HG03432 (cell line): ENCODE results near the gene ZNF484.
A peak's percentile ranks its signal among the peaks of the same experiment; 100 is the strongest.
"Not testable (repeated sequence)": the region's sequence is repeated elsewhere in the genome, so short reads cannot be mapped to it uniquely, and the experiment has no call there.

Source experiments
- ATAC-seq: cut with Tn5 transposase; IDR thresholded peaks from one replicate; pipeline ENCODE4 v1.9.1; 2021; ENCODE audit warnings: mild to moderate bottlenecking, moderate library complexity; ENCODE audit not compliant: unreplicated experiment

ZNF484 gene

DNA sequence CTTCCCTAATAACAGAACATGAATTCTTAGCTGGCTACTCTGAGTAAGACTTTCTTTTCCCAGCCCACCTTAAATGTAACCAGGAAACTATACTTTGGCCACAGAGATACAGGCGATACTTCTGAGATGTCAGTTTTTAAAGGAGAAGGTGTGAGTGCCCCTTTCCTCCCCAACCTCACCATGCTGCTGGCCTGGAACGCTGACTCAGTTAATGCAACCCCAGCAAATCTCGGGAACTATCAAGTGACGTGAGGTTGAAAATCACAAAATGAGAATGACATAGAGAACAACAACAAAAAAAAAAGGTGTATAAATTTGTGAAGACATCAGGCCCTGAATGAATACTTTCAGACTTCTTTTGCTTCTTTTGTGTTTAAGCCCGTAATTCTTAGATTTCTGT is 13.7 kb downstream of the ZNF484 start:
- no peak for ATAC-seq

DNA sequence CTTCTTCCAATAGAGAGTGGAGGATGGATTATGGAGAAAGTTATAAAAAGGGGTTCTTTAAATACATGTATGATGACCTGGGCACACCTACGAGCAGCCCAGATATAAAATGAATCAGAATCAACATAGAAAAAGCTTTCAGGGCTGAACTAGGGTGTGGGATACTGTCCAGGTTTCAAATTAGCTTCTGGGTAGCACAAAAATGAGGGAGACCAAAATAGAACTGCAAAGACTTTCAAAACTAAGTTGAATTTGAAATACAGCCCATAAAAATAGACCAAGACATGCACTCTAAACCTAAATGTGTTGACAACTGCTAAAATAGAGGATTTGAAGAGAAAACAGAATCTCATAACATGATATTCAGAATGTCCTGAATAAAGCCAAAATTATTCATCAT is 17.0 kb downstream of the ZNF484 start:
- ATAC-seq, result no peak

DNA sequence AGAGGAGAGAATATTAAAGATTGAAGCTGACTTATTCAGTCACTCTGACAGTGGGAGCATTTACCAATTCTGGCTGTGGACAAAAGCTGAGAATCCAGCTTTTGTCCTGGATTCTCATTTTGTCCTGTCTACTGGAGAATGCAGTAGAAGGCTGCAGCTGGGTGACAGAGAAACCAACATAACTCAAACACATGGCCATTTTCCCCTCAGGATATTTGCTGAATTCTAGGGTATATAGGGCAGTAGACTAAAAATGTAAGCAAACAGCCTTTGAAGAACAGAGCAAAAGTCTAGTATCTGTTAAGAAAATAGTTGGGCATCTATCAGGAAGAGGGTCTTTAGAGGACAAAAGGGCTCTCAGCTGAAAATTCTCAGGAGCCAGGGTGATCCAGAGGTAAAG is 20.6 kb downstream of the ZNF484 start:
- ATAC-seq, result no peak

DNA sequence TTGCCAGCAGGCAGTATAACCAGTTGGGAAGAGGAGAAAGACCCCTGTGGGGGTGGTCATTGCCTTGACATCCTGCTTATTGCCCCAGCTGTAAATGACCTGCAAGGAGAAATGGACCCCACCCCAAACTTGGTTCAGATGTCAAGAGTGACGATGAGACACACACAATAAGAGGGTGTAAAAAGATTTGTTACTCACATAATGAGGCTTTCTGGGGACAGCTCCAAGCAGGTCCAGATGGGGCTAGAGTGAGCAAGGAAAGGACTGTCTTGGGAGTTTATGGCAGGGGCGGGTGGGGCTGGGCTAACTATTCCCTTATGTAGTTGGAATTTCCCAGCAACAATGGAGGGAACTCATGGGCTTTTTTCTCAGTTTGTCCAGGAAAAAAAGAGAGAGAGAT is 24.1 kb downstream of the ZNF484 start:
- ATAC-seq, result no peak

DNA sequence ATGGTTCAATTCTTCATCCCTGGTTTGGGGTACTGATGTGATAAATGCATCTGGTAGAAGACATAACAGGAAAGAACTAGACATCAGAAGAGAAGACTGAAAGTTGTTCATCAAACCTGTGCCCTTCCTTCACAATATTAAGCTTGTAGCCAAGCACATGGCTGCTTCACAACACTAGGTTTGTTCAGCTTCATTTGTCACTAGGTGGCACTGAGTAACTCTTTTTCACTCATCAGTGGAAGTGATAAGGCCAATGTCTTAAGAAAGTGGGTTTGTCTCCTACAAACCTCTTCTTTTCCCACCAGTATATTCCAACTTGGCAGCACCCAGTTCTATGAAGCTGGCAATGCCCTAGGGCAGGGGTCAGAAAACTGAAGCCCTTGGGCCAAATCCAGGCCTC is 26.9 kb downstream of the ZNF484 start:
- ATAC-seq, result no peak

DNA sequence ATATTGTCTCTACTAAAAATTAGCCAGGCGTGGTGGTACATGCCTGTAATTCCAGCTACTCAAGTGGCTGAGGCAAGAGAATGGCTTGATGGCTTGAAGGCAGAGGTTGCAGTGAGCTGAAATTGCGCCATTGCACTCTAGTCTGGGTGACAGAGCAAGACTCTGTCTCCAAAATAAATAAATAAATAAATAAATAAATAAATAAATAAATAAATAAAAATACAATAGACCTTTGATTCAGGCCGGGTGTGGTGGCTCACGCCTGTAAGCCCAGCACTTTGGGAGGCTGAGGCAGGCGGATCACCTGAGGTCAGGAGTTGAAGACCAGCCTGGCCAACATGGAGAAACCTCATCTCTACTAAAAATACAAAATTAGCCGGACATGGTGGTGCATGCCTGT is 29.1 kb downstream of the ZNF484 start:
- ATAC-seq, result not testable (repeated sequence)

DNA sequence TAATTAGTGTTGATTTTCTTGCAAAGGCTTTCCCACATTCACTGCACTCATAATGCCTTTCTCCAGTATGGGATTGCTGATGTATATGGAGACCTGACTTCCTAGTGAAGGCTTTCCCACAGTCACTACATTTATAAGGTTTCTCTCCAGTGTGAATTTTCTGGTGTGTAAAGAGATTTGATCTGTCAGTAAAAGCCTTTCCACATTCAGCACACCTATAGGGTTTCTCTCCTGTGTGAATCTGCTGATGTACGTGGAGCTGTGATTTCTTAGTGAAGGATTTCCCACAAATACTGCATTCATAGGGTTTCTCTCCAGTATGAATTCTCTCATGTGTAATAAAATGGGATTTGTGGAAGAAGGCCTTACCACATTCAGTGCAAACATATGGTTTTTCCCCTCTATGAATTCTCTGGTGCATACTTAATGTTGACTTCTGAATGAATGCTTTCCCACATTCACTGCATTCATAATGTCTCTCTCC is 31.1 kb downstream of the ZNF484 start:
- ATAC-seq, result no peak

DNA sequence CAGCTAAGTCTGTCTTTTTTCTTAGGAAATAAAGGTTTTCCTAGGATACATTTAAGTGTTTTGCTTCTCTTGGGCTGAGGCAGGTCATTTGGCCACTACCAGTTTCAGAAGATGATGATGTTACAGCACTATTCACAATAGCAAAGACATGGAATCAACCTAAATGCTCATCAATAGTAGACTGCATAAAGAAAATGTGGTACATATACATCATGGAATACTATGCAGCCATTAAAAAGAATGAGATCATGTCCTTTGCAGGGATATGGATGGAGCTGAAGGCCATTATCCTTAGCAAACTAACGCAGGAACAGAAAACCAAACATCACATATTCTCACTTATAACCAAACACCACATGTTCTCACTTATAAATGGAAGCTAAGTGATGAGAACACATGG is 39.4 kb downstream of the ZNF484 start:
- not testable (repeated sequence) for ATAC-seq

DNA sequence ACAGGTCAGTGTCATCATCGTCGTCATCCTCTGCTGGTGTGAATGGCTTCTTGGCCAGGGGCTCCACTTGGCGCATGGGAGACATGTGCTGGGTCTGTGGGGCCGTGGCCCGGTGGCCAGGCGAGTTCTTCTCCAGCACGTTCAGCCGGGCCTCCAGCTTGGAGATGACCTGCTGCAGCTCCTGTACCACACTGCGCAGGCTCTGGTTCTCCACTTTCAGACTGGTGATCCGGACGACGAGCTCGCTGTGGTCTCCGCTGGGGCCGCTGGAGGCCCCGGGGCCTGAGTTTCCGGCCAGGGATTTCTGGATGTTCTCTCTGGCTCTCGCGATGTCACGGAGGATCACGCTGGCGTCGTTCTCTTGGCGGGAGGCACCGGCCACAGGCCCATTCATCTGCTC is 40.6 kb downstream of the ZNF484 start:
- no peak for ATAC-seq

DNA sequence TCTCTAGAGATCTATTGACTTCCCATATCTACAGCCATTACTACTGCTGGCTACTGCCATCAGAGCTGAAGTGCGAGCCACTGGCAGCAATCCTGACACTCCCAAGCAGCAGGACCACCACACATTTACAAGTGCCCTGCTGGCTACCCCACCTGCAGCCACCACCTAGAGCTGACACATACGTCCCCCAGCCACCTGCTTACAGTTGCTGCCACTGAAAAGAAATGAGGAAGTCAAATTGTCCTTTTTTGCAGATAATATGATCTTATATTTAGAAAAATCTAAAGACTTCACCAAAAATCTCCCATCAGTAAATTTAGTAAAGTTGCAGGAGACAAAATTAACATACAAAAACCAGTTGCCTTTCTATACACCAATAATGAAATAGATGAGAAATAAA is 48.4 kb downstream of the ZNF484 start:
- ATAC-seq, result no peak

DNA sequence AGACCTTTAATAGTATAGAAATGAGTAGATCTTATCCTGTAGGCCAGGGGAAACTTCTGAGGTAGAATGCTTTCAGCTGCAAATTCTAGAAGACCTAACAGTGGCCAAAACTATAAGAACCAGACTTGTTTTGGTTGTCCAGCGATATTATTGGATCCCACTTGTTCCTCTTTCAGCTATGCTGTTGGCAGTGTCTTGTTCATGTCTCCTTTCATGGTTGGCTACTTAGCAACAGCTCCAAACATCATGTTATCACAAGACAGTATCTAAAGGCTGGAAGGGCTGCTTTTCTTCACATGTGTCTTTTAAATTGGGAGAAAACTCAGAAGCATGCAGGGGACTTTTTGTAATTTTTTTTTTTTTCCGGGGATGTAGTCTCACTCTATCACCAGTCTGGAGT is 52.8 kb downstream of the ZNF484 start:
- ATAC-seq, result not testable (repeated sequence)

DNA sequence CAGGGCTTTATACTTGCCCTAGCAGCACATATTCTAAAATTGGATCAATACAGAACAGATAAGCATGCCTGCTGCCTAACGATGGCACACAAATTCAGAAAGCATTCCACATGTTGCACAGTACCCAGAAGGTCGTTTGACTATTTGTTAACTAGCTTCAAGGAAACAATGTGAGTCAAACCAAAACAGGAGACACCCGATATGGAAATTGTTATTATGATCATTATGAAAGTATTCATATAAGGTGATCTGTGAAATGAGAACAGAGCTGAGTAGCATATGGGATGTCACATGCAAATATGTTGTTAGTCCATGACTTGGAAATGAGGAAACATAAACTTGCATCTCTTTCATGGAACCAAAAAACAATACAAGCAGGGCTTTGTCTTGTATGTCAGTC is 56.9 kb downstream of the ZNF484 start:
- no peak for ATAC-seq

DNA sequence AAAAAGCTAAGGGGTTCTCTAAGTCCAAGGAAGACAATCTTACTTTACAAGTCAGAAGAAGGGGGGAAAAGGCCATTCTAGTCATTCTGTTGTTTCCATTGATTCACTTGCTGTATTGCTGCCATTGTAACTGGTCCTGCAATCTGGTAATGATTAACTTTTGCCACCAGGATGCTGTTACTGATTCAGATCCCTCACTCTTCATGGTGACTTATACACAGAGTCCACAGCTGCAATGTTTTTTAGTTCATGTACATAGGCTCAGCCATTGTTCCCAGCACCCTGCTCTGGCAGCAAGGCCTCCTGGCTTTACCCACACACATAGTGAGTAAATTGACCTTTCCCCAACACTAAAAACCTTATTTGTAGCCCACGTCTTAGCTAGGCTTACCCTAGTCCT is 57.9 kb downstream of the ZNF484 start:
- ATAC-seq, result not testable (repeated sequence)

DNA sequence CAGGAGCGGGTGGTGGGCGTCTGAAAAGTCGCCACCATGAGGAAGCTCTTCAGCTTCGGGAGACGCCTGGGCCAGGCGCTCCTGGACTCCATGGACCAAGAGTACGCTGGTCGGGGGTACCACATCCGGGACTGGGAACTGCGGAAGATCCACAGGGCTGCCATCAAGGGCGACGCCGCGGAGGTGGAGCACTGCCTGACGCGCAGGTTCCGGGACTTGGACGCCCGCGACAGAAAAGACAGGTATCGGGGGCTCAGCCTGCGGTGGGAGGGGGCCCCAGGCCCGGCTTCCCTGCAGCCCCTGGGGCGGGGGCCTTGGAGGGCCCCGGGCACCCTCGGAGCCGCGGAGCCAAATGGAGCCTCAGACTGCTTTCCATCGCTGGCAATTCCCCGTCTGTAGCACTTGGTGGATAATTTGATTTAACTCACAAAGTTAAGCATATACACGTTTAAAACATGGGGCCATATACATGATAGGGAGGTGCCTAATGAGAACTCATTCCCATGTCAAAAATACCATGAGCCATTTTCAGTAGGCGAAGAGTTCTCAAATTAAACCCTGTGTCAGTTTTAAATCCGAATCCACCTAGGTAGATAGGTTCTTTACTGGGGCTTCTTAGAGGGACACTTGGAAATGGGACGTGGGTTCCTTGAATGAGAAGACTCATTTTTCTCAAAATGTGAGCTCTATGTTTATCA is 68.1 kb downstream of the ZNF484 start:
- not testable (repeated sequence) for ATAC-seq

DNA sequence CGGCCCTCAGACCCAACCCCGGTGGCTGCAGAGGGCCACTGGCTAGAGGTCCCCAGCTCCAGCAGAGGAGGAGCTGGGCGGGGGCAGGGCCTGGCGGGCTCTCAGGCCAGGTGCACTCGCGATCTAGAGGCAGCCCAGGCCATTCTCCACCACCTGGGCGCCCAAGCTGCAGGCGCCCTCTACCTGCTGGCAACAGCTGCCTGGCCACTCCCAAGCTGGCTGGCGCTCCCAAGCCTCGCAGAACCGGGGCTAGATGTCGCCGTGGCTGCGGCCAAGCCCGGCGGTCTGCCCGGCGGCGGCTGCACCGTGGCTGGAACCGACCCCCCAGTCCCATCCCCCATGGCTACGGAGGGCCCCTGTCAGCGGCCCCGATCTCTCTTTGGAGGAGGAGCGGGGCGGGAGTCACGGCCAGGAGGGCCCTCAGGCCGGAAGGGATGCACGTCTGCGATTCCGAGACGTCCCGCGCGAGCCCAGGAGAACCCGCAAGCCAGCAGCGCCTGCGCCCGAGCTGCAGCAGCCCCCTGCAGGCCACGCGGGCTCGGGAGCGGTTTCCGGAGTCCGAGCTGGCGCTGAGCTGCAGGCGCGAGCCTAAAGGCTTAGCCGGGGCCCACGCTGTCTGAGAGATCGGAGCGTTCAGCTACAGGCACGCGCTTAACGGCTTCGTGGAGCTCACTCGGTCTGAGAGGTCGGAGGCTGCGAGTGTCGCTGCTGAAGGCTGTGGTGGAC is 68.9 kb downstream of the ZNF484 start:
- peak; percentile 49 for ATAC-seq

DNA sequence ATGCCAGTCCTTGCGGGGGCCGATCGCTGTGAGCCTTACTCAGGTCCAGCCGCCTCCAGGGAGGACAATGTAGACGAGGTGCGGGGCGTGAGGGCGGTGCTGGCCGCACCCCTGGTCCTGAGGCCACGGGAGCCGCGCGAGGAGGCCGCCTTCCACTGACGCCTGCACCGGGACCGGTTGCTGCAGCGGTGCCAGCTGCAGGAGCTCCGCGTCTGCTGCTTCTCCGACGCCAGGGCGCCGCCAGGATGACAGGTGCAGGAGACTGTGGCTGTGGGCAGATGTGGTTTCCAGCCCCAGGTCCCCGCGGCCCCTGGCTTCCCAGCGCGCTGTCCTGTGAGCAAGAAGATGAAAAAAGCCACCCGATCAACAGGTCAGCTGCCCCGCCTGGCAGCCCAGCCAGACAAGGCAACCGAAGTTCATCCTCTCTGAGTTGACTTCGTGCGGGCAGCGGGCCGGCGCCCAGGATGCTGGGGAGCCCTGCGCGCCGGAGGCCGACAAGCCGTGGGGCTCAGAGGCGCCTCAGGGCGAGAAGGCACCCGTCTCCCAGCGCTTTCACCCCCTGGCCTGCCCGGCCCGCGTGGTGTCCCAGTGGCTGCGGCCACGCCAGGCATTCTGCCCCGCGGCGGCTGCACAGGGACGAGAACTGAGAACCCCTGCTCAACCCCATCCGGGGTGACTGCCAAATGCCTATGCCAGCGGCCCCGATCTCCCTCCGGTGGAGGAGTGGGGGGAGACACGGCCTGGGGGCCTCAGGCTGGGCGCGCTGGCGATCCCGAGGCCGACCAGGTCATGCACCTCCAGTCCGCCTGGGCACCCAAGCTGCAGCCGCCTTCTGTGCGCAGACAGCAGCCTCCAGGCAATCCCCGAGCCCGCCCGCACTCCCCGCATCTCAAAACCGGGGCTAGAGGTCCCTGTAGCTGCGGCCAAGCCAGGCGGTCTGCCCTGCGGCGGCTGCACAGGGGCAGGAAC is 69.8 kb downstream of the ZNF484 start:
- ATAC-seq, result peak; percentile 24

DNA sequence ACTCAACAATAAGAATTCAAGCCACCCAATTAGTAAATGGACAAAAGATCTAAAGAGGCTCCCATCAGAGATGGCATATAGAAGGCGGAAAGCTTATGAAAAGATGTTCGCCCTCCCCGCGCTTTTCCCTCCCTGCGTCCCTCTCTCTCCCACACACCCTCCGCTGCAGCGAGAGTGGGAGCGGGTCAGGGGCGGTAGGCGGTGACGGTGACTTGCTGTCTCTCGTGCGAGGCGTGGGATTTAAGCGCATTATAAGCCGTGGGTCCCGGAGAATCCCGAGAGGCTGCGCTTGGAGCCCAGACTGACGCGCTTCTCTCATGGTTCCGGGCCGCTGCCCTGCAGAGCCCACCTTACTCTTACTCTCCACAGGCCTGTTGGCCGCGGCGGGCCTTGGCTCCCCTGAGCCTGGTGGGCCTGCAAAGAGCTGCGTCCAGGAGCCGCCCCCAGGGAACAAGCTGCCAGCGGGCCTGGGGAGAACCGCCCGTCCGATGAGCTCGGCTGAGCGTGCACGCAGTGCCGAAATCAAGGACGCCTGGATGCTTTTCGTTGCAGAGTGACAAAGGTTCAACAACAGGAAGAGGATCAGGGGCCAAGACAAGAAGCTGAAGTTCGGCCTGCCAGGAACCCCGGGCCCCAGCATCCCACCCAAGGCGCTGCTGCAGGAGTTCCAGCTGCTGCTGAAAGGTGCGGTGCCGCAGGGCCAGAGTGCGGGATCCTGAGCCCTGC is 70.6 kb downstream of the ZNF484 start:
- no peak for ATAC-seq

DNA sequence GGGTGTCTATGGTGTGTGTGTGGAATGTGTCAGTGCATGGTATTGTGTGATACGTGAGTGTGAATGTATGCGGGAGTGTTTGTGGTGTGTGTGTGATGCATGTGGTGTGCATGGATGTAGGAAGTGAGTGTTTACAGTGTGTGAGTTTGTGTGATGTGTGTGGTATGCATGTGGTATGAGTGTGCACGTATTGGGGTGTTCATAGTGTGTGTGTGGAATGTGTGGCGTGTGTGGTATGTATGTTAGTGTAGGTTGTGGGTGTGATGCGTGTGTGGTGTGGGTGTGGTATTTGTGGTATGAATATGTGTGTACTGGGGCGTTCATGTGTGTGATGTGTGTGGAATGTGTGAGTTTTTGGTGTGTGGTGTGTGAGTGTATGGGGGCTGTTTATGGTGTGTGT is 73.1 kb downstream of the ZNF484 start:
- ATAC-seq, result no peak

DNA sequence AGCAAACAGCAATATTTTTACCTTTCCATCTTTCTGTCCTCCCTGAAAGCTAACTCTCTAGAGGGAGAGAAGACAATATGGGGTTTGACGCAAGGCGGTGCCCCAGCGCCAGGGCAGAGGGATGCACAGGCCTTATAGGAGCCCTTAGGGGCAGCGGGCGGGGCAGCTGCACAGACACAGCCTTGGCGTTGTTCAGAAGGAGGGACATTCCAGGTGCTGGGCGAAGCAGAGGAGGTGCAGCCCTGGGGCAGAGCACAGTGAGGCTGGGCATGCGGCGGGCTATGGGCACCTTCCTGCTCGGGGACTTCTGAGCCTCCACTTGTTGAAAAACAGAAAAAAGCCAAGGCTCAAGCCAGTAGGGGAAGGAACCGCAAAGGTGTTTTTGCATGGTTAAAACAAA is 79.5 kb downstream of the ZNF484 start:
- no peak for ATAC-seq

DNA sequence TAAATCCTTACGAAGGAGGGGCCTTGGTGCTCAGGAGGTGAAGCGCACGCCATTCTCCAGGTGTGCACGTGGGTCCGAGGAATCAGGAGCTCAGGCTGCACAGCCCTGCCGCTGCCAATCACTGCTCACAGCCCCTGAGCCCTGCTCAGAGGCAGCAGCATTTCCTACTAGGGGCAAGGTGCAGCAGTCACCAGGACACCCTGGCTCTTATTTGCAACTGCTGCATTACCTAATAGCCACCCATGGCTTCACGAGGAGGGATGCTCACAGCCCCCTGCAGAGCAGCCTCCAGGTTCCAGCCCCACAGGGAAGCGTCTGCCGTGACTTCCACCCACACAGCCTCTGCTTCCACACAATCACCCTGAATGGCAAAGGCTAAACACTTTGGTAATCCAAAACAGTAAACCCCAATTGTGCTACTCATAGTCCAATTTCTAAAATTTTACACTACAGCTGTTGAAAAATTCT is 81.5 kb downstream of the ZNF484 start:
- ATAC-seq, result not testable (repeated sequence)
